GM12872 (cell line): ENCODE data around the gene PBRM1.

ENCODE experiments used
- CTCF ChIP-seq: IDR thresholded peaks from 3 replicates; pipeline ENCODE4 v1.5.1; 2011; ENCODE audit warnings: low read depth, mild to moderate bottlenecking, low read length, moderate library complexity; ENCODE audit not compliant: insufficient read depth

PBRM1 gene

GRCh38 chr3:52527039-52527731 is 158.5 kb downstream of the PBRM1 start:
- no peak for TF ChIP-seq CTCF

- no peak for TF ChIP-seq CTCF
Measured at GRCh38 chr3:52525680-52526561, 159.8 kb downstream of the PBRM1 start.

- TF ChIP-seq CTCF: no peak
Measured at GRCh38 chr3:52524752-52525679, 160.7 kb downstream of the PBRM1 start.

GRCh38 chr3:52524258-52524751 is 161.4 kb downstream of the PBRM1 start:
- TF ChIP-seq CTCF: no peak

- TF ChIP-seq CTCF: no peak
Measured at GRCh38 chr3:52523386-52524257, 162.1 kb downstream of the PBRM1 start.

- no peak for TF ChIP-seq CTCF
Measured at GRCh38 chr3:52522651-52523251, 163.0 kb downstream of the PBRM1 start.
